Measurements from ENCODE around the gene FAM53B.

DNA sequence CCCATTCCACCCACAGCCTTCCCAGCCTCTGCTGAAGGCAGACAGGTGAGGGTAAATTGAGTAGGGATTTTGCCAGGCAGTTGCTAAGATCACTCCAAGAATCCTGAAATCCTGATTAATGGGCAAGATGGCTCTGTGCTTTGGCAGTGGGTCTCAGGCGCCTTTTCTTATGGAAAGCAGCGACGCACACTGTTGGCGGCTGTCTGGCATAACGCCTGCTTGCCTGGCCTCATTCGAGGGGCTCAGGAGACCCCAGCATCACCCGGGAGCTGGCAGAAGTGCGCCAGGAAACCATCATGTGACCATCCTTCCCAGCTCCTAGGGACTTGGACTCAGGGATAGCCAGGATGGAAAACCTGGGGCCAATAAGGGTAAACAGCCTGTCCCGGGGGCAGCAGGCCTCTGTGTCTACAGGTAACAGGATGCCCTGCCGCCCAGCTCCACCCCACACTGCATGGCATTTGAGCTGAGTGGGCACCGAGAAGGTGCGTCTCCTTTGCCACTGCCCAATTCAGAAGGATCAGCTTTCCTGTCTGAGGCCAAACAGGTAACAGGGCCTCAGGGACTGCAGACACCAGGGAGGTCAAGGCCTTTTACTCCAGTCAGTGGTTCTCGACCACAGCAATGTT lies 98.6 kb downstream of the FAM53B start:
- TF ChIP-seq, protein P1, sequence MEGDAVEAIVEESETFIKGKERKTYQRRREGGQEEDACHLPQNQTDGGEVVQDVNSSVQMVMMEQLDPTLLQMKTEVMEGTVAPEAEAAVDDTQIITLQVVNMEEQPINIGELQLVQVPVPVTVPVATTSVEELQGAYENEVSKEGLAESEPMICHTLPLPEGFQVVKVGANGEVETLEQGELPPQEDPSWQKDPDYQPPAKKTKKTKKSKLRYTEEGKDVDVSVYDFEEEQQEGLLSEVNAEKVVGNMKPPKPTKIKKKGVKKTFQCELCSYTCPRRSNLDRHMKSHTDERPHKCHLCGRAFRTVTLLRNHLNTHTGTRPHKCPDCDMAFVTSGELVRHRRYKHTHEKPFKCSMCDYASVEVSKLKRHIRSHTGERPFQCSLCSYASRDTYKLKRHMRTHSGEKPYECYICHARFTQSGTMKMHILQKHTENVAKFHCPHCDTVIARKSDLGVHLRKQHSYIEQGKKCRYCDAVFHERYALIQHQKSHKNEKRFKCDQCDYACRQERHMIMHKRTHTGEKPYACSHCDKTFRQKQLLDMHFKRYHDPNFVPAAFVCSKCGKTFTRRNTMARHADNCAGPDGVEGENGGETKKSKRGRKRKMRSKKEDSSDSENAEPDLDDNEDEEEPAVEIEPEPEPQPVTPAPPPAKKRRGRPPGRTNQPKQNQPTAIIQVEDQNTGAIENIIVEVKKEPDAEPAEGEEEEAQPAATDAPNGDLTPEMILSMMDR (IDR thresholded peaks at IDR 0.05): no peak
- no peak for TF ChIP-seq POLR2A (IDR thresholded peaks at IDR 0.05; ENCODE audit: low read depth)

All from esophagus muscularis mucosa (tissue), 3 donors.